Suprapubic skin (tissue), 4 donors: Measurements from ENCODE around the gene ELOF1. TPM values are rescaled to one million over a fixed set of nuclear protein-coding genes. Genes with fewer than 3 reads are reported as not detected.

Source experiments
- DNase-seq, 2 donors: peaks; one replicate each; pipeline ENCODE4 v3.0.0-alpha.2; 2019; ENCODE audit warnings: low spot score in 2 of 2
- H3K27ac ChIP-seq: fragments of 200-600 bp; sonication (generic); one replicate; pipeline ENCODE4 v1.5.1; 2019
- H3K27me3 ChIP-seq: fragments of 200-600 bp; sonication (generic); one replicate; pipeline ENCODE4 v1.5.1; 2019
- H3K36me3 ChIP-seq: fragments of 200-600 bp; sonication (generic); one replicate; pipeline ENCODE4 v1.5.1; 2019
- H3K4me1 ChIP-seq: fragments of 200-600 bp; sonication (generic); one replicate; pipeline ENCODE4 v1.5.1; 2019
- H3K4me3 ChIP-seq: fragments of 200-600 bp; sonication (generic); one replicate; pipeline ENCODE4 v1.5.1; 2019; ENCODE audit warnings: mild to moderate bottlenecking
- H3K9me3 ChIP-seq: fragments of 200-600 bp; sonication (generic); one replicate; pipeline ENCODE4 v1.5.1; 2019
- EP300 ChIP-seq: sonication (generic); formaldehyde crosslinking; IDR thresholded peaks from one replicate; pipeline ENCODE4 v1.6.1; 2017; ENCODE audit warnings: antibody characterized with exemption
- POLR2A ChIP-seq, 2 donors: fragments of 450-650 bp; IDR thresholded peaks; one replicate each; pipeline ENCODE4 v1.6.1; 2017; ENCODE audit warnings: antibody characterized with exemption in 2 of 2, mild to moderate bottlenecking in 2 of 2, moderate library complexity in 2 of 2
- POLR2AphosphoS5 ChIP-seq, 3 donors: sonication (generic); formaldehyde crosslinking; IDR thresholded peaks; one replicate each; pipeline ENCODE4 v1.6.1; 2017; ENCODE audit warnings: antibody characterized with exemption in 3 of 3
- WGBS: methylation state at CpG from one replicate; pipeline ENCODE4 v1.1.5; 2018; 5-methylcytosine and 5-hydroxymethylcytosine counted together
- total RNA-seq, 4 donors: library from RNA; depleted of rRNA; stranded (reverse); fragments of >200 nt; gene quantifications; one replicate each; pipeline ENCODE4 v1.1.0, GENCODE V29; 2016
- TF ChIP-seq, protein P1 (sequence below), 2 donors: fragments of 200-600 bp in 1 of 2; fragments of 450-650 bp in 1 of 2; sonication (generic) in 1 of 2; IDR thresholded peaks; one replicate each; pipeline ENCODE4 v1.5.1; 2016 to 2019; ENCODE audit warnings: antibody characterized with exemption in 2 of 2, mild to moderate bottlenecking in 1 of 2, moderate library complexity in 1 of 2

The ELOF1 gene
- total RNA-seq, 4 donors from 2014 or later = 30.6 to 55.3 (median 41.1) TPM

- H3K27ac ChIP-seq = no peak overlapping the region
- WGBS = 93% methylated on average over 8 of the region's 8 CpGs
- H3K4me3 ChIP-seq = no peak overlapping the region
- H3K36me3 ChIP-seq = peaks cover 38% of the 10 kb centered on the region
- no peak for DNase-seq
- H3K27me3 ChIP-seq = no peaks in the 10 kb centered on the region
- H3K9me3 ChIP-seq = no peaks in the 10 kb centered on the region
- no peak for TF ChIP-seq POLR2A (IDR thresholded peaks at IDR 0.05)
- TF ChIP-seq, protein P1, sequence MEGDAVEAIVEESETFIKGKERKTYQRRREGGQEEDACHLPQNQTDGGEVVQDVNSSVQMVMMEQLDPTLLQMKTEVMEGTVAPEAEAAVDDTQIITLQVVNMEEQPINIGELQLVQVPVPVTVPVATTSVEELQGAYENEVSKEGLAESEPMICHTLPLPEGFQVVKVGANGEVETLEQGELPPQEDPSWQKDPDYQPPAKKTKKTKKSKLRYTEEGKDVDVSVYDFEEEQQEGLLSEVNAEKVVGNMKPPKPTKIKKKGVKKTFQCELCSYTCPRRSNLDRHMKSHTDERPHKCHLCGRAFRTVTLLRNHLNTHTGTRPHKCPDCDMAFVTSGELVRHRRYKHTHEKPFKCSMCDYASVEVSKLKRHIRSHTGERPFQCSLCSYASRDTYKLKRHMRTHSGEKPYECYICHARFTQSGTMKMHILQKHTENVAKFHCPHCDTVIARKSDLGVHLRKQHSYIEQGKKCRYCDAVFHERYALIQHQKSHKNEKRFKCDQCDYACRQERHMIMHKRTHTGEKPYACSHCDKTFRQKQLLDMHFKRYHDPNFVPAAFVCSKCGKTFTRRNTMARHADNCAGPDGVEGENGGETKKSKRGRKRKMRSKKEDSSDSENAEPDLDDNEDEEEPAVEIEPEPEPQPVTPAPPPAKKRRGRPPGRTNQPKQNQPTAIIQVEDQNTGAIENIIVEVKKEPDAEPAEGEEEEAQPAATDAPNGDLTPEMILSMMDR (IDR thresholded peaks at IDR 0.05) = no peak
- TF ChIP-seq EP300 = no peak
- TF ChIP-seq POLR2AphosphoS5 (IDR thresholded peaks at IDR 0.05) = no peak
- H3K4me1 ChIP-seq = peaks cover 6% of the 10 kb centered on the region
Measured at GRCh38 chr19:11510444-11510843, 48.6 kb downstream of the ELOF1 start.

DNA sequence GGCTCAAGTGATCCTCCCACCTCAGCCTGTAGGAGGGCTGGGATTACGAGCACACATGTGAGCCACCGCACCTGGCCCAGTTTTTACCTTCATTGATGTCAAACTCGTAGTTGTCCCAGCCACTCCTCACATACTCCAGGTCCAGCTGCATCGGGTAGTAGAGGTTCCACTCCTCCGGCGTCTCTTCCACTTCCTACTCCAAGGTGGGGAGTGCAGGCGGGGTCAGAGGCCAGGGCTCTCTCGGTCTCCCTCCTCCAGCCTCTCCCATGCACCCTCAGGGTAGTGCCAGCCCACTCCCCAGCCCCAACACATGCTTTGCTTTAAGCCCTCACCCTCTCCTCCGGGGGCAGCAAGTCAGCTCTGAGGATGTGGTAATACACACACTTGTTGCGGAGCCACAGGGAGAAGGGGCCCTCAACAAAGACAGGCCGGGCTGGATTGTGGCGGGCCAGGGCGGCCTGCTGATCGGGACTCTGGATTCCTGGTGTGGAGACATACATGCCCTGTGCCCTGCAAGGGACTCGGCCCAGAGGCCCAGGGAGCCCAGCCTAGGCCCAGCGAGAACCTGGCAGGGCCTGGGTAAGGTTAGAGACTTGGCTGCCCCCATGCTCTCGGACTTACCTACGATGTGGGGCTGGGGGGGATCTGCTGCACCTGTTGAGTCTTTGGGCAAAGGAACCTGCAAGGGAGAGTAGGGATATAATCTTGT lies 51.5 kb downstream of the ELOF1 start:
- TF ChIP-seq POLR2AphosphoS5 (IDR thresholded peaks at IDR 0.05) (no peak), POLR2A (IDR thresholded peaks at IDR 0.05) (no peak), EP300 (no peak)
- TF ChIP-seq, protein P1 (IDR thresholded peaks at IDR 0.05) = no peak
- WGBS = 90% methylated on average over 14 of the region's 18 CpGs

GRCh38 chr19:11506967-11507366 lies 52.1 kb downstream of the ELOF1 start:
- no peak for DNase-seq
- H3K4me1 ChIP-seq = peaks cover 14% of the 10 kb centered on the region
- H3K27me3 ChIP-seq = no peaks in the 10 kb centered on the region
- H3K4me3 ChIP-seq = no peak overlapping the region
- H3K9me3 ChIP-seq = no peaks in the 10 kb centered on the region
- TF ChIP-seq POLR2A (IDR thresholded peaks at IDR 0.05) (no peak), POLR2AphosphoS5 (IDR thresholded peaks at IDR 0.05) (no peak), EP300 (no peak)
- TF ChIP-seq, protein P1 (IDR thresholded peaks at IDR 0.05) = no peak
- H3K27ac ChIP-seq = no peak overlapping the region
- H3K36me3 ChIP-seq = peaks cover 14% of the 10 kb centered on the region
- 92% methylated on average over 6 of the region's 6 CpGs for WGBS

More for the DNA sequence above, 51.5 kb downstream of the ELOF1 start:
- no peak for DNase-seq
- Histone ChIP-seq H3K9me3 (no peaks in the 10 kb centered on the region), H3K4me1 (peaks cover 14% of the 10 kb centered on the region), H3K36me3 (peaks cover 20% of the 10 kb centered on the region), H3K27me3 (no peaks in the 10 kb centered on the region), H3K4me3 (no peak overlapping the region), H3K27ac (no peak overlapping the region)

DNA sequence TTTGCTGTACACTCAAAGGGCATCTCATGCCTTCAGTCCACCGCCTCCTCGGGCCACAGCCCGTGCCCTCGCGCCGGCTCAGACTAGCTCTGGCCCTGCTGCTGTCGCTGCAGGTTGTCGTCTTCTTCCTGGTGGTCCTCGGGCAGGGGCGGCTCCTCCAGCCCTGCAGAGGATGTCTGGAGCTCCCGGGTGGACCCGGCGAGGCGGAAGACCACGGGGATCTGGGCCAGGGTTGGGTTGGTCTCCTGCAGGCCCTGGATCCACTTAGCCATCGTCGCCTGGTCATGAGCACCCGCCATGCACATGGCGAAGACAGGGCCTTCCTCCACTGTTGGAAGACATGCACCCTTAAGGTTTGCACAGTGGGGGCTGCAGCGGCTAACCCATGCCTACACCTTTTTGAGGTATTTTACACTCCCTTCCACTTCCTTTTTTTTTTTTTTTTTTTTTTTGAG lies 52.9 kb downstream of the ELOF1 start:
- Histone ChIP-seq H3K36me3 (peaks cover 8% of the 10 kb centered on the region), H3K4me1 (peaks cover 14% of the 10 kb centered on the region), H3K9me3 (no peaks in the 10 kb centered on the region), H3K27me3 (no peaks in the 10 kb centered on the region), H3K27ac (peak overlapping the region; percentile 97), H3K4me3 (peak overlapping the region; percentile 100)
- TF ChIP-seq, protein P1 (IDR thresholded peaks at IDR 0.05) = no peak
- TF ChIP-seq POLR2A (IDR thresholded peaks at IDR 0.05) (no peak), EP300 (no peak), POLR2AphosphoS5 (IDR thresholded peaks at IDR 0.05) (no peak)
- 23% methylated on average over 13 of the region's 20 CpGs for WGBS
- DNase-seq = no peak

DNA sequence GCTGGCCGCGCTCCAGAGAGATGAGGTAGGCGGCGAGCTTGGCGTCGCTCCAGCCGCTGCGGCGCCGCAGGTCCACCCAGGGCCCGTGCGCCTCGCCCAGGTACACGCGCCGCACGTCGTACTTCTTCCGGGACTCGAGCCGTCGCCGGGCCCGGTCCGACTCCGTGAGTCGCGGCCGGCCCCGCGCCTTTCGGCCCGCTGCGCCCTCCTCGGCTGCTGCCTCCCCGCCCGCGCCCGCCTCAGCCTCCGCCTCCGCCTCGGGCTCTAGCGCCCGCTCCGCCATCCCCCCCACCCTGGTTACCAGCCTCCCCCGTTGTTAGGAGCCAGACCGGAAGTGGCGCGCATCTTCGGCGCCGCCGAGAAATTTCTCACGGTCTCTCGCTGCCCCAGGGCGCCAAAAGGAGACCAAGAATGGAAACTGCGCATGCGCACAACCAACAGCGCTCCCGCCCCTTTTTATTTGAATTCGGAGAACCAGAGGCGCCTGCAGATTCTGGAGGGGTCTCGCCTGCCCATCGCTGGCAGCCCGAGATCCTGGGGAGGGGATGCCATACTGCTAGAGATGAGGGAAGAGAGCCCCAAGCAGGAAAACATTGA lies 53.4 kb downstream of the ELOF1 start, which contains the start of gene ZNF653:
TSS of gene ZNF653 (minus strand) at position 336 of the 597 bp plus-strand sequence. CDS start at position 283, 53 bp downstream.
- Histone ChIP-seq H3K27me3 (no peaks in the 10 kb centered on the region), H3K27ac (peak within 1 kb of the TSS; percentile 97), H3K4me3 (peak within 1 kb of the TSS; percentile 100), H3K4me1 (peaks cover 14% of the 10 kb centered on the region), H3K9me3 (no peaks in the 10 kb centered on the region), H3K36me3 (peaks cover 4% of the 10 kb centered on the region)
- peak in 1 of 2 donors; percentile 20 for TF ChIP-seq POLR2A (IDR thresholded peaks at IDR 0.05)
- no peak for TF ChIP-seq POLR2AphosphoS5 (IDR thresholded peaks at IDR 0.05)
- WGBS = 0% methylated on average over 7 of the region's 65 CpGs
- DNase-seq = peak; percentile 97
